GM19043 (cell line): ENCODE measurements around the gene UBE2M.
"Not testable (repeated sequence)": the region's sequence is repeated elsewhere in the genome, so short reads cannot be mapped to it uniquely, and the experiment has no call there.

Experiments
- ATAC-seq: cut with Tn5 transposase; IDR thresholded peaks from one replicate; pipeline ENCODE4 v1.9.1; 2021; ENCODE audit warnings: low read depth; ENCODE audit not compliant: unreplicated experiment

The UBE2M gene

DNA sequence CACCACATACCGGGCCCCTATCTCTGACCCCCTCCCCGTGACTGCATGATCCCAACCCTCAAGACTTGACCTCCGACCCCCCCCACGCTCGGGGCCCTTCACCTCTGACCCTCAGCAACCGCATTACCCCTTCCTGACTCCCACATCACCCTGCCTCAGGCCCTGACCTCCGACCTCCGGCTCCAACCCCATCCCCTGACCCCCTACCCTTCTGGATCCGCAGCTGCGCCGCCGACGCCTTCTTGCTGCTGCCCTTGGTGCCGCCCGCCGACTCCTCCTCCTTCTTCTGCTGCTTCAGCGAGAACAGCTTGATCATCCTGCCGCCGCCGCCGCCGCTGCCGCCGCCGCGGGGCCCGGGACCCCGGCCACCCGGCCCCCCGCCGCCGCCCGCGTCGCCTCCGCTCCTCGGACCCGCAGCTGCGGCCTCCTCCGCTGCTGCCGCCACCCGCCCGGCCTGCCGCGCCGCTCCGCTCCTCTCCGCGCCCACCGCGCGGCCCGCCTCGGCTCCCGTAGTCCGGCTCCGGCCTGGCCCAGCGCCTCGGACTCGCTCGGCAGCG, at the start of gene UBE2M:
Gene UBE2M (minus strand): TSS at position 546 of the 557 bp plus-strand sequence. CDS start 230 bp downstream, at position 316.
- no peak for ATAC-seq

DNA sequence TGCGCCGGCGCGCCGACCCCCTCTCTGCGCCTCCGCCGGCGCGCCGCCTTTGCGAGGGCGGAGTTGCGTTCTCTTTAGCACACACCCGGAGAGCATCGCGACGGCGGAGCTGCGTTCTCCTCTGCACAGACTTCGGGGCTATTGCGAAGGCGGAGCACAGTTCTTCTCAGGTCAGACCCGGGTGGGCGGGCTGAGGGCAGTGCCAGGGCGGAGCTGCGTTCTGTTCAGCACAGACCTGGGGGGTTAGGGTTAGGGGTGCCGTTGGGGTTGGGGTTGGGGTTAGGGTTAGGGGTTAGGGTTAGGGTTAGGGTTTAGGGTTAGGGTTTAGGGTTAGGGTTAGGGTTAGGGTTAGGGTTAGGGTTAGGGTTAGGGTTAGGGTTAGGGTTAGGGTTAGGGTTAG, 48.8 kb upstream of the UBE2M start:
- not testable (repeated sequence) for ATAC-seq

- not testable (repeated sequence) for ATAC-seq
These were observed 48.0 kb upstream of the UBE2M start for GRCh38 chr19:58606251-58606896.

DNA sequence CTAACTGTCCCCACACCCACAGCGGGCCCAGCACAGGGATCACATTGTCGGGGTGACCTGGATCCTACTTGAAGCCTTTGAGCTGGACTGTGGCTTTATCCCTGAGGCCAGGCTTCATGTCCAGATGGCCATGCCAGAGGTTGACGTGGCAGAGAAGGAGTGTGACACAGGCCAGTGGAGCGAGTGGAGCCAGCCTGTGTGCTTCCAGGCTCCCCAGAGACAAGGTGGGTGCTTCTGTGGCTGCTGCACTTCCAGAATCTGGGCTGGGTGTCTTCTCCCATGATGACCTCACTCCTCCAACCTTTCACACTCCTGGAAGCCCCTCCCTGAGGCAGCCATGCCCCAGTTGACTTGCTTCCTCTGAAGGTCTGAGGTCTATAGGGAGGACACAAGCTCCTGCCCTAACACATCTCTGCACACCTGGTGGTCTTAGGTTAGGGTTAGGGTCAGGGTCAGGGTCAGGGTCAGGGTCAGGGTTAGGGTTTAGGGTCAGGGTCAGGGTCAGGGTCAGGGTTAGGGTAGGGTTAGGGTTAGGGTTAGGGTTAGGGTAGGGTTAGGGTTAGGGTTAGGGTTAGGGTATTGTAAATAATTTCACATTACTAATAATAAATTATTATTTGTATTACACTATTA, 27.8 kb upstream of the UBE2M start:
- ATAC-seq, result no peak

- no peak for ATAC-seq
These were observed 27.2 kb upstream of the UBE2M start for GRCh38 chr19:58585442-58586132.

DNA sequence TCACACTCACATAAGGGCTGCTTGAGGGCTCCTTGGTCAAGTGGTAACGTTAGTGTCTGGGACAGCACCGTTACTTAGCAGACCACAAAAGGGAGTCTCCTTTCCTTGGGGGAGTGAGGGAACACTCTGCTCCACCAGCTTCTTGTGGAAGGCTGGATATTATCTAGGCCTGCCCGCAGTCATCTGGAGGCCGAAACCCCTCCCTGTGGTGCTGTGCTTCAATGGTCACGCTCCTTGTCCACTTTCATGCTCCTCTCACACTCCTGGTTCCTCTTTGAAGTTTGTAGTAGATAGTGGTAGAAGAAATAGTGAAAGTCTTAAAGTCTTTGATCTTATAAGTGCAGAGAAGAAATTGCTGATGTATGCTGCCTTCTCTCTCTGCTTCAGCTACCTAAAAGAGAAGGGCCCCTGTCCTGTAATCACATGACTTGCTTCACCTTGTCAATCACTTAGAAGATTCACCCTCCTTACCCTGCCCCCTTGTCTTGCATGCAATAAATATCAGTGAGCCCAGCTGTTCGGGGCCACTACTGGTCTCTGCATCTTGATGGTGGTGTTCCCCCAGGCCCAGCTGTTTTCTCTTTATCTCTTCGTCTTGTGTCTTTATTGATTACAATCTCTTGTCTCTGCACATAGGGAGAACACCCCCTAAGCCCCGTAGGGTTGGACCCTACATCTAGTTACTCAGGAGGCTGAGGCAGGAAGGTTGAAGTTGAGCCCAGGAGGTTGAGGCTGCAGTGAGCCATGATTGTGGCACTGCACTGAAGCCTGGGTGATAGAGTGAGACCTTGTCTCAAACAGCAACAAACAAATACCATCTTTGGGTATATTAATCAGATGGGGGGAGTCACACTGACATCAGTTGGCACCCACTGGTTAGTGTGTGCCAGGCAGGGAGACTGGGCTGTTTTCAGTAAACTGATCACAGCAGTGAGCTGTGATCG, 26.4 kb upstream of the UBE2M start:
- no peak for ATAC-seq

- ATAC-seq, result no peak
These were observed 24.6 kb upstream of the UBE2M start for GRCh38 chr19:58582985-58583384.

DNA sequence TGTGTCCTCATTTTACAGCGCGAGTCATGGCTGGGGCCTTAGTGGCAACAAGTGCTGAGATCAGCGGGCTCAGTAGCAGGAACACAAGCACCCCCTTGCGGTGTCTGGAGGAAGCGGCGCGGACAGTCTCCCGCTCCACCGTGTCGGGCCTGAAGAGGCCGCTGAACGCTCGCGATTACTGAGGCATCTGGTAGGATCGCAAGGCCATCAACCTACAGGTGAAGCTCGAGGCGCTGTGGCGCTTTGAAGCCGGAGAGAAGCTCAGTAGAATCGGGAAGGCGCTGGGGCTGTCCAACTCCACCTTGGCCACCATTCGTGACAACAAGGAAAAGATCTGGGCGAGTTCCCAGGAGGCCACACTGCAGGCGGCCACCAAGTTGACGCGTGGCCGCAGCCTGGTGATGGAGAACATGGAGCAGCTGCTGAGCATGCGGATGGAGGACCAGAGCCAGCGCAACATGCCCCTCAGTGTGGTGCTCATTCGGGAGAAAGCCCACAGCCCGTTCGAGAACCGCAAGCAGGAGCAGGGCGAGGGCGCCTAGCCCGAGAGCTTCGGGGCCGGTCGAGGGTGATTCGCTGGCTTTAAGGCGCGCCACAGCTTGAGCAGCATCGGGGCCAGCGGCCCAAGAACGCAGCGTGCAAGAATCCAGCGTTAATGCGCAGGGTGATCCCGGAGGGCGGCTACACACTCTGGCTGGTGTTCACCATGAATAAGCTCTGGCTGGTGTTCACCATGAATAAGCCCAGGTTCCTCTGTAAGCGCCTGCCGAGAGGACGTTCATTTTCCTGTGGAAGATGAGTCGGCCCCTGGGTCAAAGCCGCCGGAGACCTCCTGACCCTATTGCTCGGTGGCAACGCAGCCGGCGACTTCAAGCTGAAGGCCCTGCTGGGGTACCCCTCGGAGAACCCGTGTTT, 23.1 kb upstream of the UBE2M start:
- ATAC-seq, result no peak

- ATAC-seq, result no peak
These were observed 21.2 kb upstream of the UBE2M start for GRCh38 chr19:58579473-58580142.

- no peak for ATAC-seq
These were observed 19.9 kb upstream of the UBE2M start for GRCh38 chr19:58578012-58578925.

GRCh38 chr19:58577581-58577980, 19.2 kb upstream of the UBE2M start:
- ATAC-seq, result not testable (repeated sequence)

DNA sequence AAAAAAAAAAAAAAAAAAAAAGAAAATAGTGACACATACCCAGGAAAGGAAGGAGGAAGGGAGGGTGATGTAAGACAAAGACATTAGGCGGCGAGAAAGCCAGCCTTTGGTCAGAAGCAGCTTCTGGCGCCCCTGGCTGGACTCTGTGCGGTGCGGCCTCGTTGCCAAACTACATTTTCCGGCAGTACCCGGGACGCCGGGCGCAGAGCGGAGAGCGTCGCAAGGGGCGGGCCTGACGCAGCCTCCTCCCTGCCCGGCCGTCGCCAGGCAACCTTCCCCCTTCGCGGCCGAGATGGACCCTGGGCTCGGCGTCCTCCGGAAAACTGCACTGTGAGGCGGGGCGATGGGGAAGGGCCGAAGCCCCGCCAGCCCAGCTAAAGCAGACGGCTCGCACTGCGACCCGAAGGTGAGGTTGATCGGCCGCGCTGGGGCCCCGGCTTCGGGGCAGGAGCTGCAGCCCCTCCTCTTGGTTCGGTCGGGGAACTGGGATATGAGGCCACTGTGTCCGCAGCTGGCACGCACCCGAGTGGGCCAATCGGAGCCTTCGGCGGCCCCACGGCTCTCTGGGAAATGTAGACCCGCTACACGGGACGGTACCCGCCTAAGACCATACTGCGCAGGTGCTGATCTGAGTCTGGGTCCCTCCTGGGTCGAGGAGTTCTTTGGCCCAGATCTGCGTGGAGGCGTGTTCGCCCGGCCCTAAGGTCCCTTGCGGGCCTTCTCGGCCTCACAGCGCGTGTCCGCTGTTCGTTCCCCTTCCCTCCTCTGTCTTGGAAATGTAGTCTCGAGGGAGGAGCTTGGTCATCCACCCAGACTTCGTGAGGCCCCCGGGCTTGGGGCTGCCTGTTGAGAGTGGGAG, 17.0 kb upstream of the UBE2M start:
- peak; percentile 41 for ATAC-seq

DNA sequence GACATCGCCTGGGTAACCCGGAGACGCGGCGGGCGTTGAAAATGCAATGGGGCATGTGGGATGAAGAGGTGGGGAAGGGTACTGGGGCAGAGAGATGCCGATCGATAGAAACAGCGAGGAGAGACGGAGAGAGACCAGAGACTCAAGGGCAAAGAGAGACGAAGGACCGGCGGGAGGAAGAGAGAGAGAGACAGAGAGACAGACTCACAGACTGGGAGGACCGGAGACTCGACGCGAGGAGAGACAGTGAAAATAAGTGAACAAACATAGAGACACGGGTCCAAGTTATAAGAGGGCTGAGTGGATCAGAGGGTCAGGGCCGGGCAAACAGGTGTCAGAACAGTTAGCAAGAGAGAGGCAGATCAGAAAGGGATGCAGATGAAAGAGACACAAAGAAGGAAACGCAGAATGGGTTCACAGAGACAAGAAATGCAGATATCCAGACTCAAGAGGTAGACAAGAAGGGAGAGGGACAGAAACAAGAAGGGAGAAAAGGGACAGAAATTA, 15.3 kb upstream of the UBE2M start:
- no peak for ATAC-seq

DNA sequence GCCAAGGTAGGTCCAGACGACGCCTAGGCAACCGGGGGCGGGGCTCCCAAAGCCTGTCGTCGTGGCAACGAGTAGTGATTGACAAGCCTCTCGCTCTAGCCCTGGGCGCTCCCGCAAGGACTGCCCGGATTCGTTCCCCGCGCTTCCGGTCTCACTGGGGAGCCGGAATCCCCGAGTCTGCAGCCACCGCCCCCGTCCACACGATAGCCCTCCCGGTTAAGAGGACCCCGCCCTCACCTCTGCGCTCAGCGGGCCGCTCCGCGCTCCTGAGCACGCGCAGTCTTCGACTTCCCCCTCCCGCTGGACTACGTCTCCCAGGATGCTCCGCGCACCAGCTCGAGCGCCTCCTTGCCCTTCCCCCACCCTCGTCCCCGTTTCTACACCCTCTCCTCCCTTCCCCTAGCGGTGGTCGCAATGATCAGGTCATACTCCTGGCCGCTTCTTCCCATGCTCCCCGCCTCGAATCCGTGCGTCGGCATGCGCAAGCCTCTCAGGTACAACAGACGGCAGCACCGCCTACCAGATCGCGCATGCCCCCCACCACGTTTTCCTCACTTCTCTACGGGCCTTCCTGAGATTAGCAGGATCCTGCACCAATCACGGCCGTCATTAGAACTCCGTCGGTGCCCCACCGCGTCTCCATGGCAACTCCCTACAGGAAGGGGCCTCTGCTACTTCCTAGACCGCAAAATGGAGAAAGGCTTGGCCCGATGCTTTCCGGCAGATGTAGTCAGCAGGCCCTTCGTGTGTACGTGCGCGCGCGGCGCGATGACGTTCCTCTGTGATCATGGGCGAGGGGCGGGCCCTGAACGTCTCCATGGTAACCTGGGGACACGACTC, 14.6 kb upstream of the UBE2M start, which contains the start of gene MZF1:
Gene MZF1 (minus strand): TSS at position 518 of the 840 bp plus-strand sequence. CDS start 1,946 bp downstream, outside the sequence.
- peak; percentile 49 for ATAC-seq

GRCh38 chr19:58572026-58572817, 13.8 kb upstream of the UBE2M start:
- ATAC-seq, result no peak
